Right lobe of liver (tissue), 4 donors: ENCODE measurements around the gene MAGEB2.

Experiments
- CTCF ChIP-seq, 4 donors: fragments of 200-600 bp in 3 of 4; fragments of 450-650 bp in 1 of 4; IDR thresholded peaks; one replicate each; pipeline versions ENCODE4 v1.5.1 to v1.8.0; 2016 to 2022; ENCODE audit warnings: antibody characterized with exemption in 4 of 4, mild to moderate bottlenecking in 2 of 4
- POLR2A ChIP-seq: fragments of 450-650 bp; IDR thresholded peaks from one replicate; pipeline ENCODE4 v1.6.1; 2017; ENCODE audit warnings: antibody characterized with exemption, mild to moderate bottlenecking
- donor health status: DM: no; HTN: no; CAD: no.
- donor health status: DM: no; HTN: no; CAD: no.
- donor health status: DM: no; HTN: yes; CAD: no.

GRCh38 chrX:30224536-30224935 is 9.2 kb downstream of the MAGEB2 start:
- TF ChIP-seq POLR2A, result no peak
- TF ChIP-seq CTCF (IDR thresholded peaks at IDR 0.05), result no peak
